IMR-90 (cell line): ENCODE data around the gene TBC1D22A. TPM values are rescaled to one million over a fixed set of nuclear protein-coding genes. Genes with fewer than 3 reads are reported as not detected.

Experiments used
- ATAC-seq: fragments of 200-7000 bp; cut with Tn5 transposase; 2 replicates; pipeline ENCODE4 v1.9.1; 2020; ENCODE audit warnings: low read depth, mild to moderate bottlenecking, moderate library complexity
- BruUV-seq: library from RNA; stranded (reverse); fragments of 400-500 nt; replicated peaks from 2 replicates; lab custom pipeline; 2021; lab: Mats Ljungman, UMichigan
- CTCF ChIA-PET: fragments of 300-600 bp; formaldehyde crosslinking; extraction: SDS; loops from one replicate; lab custom pipeline; 2021; ENCODE audit warnings: antibody characterized with exemption; lab: Yijun Ruan, JAX
- POLR2A ChIA-PET: fragments of 300-600 bp; sonication (Branson Sonifier 250); formaldehyde crosslinking; loops from one replicate; lab custom pipeline; 2022; ENCODE audit warnings: antibody characterized with exemption; ENCODE audit not compliant: unreplicated experiment; lab: Charles Lee
- DNase-seq: peaks from one replicate; pipeline ENCODE4 v3.0.0; 2013
- H2AFZ ChIP-seq: replicated peaks from 2 replicates; pipeline ENCODE3; 2013; ENCODE audit warnings: low read length, mild to moderate bottlenecking; ENCODE audit not compliant: poor library complexity
- H2AK5ac ChIP-seq: 2 replicates; pipeline ENCODE4 v1.6.1; 2013; ENCODE audit warnings: low read depth, low read length, inconsistent platforms
- H2AK9ac ChIP-seq: replicated peaks from 2 replicates; pipeline ENCODE3; 2013; ENCODE audit warnings: mild to moderate bottlenecking, low read depth, low read length, moderate library complexity; ENCODE audit not compliant: poor library complexity
- H2BK120ac ChIP-seq: 2 replicates; pipeline ENCODE4 v1.6.1; 2013; ENCODE audit warnings: low read depth, low read length, inconsistent platforms
- H2BK15ac ChIP-seq: 3 replicates; pipeline ENCODE4 v1.6.1; 2013; ENCODE audit warnings: low read depth, low read length, inconsistent platforms
- H2BK20ac ChIP-seq: 2 replicates; pipeline ENCODE4 v1.6.1; 2013; ENCODE audit warnings: low read depth, mild to moderate bottlenecking, inconsistent platforms, low read length, moderate library complexity
- H2BK5ac ChIP-seq: 2 replicates; pipeline ENCODE4 v1.6.1; 2013; ENCODE audit warnings: mild to moderate bottlenecking, low read depth, low read length, inconsistent platforms; ENCODE audit not compliant: poor library complexity, severe bottlenecking
- H3K14ac ChIP-seq: replicated peaks from 2 replicates; pipeline ENCODE4 v1.6.1; 2013; ENCODE audit warnings: low read depth, low read length, inconsistent platforms
- H3K18ac ChIP-seq: 2 replicates; pipeline ENCODE4 v1.6.1; 2013; ENCODE audit warnings: low read depth, low read length, control low read depth
- H3K23ac ChIP-seq: 2 replicates; pipeline ENCODE4 v1.6.1; 2013; ENCODE audit warnings: low read depth, low read length, inconsistent platforms
- H3K27ac ChIP-seq: 2 replicates; pipeline ENCODE4 v1.5.1; 2013; ENCODE audit warnings: mild to moderate bottlenecking, control low read depth, low read length; ENCODE audit not compliant: insufficient read depth
- H3K27me3 ChIP-seq: 2 replicates; pipeline ENCODE4 v1.6.1; 2013; ENCODE audit warnings: low read length; ENCODE audit not compliant: control insufficient read depth, insufficient read depth
- H3K36me3 ChIP-seq: 2 replicates; pipeline ENCODE4 v1.6.1; 2013; ENCODE audit warnings: low read length, mixed read lengths; ENCODE audit not compliant: control insufficient read depth, insufficient read depth
- H3K4ac ChIP-seq: 2 replicates; pipeline ENCODE4 v1.6.1; 2013; ENCODE audit warnings: low read depth, low read length, inconsistent platforms
- H3K4me1 ChIP-seq: 2 replicates; pipeline ENCODE4 v1.6.1; 2013; ENCODE audit warnings: low read length, mixed read lengths; ENCODE audit not compliant: control insufficient read depth, insufficient read depth
- H3K4me2 ChIP-seq: 2 replicates; pipeline ENCODE4 v1.6.1; 2013; ENCODE audit warnings: low read depth, mild to moderate bottlenecking, control low read depth, low read length, moderate library complexity
- H3K4me3 ChIP-seq: 2 replicates; pipeline ENCODE4 v1.5.1; 2013; ENCODE audit warnings: low read depth, mild to moderate bottlenecking, control low read depth, low read length, moderate library complexity; ENCODE audit not compliant: insufficient read depth
- H3K56ac ChIP-seq: 2 replicates; pipeline ENCODE4 v1.6.1; 2013; ENCODE audit warnings: low read length, inconsistent platforms; ENCODE audit not compliant: insufficient read depth; ENCODE audit errors: extremely low read depth
- H3K79me1 ChIP-seq, 2 experiments: 2 replicates each; pipeline ENCODE4 v1.6.1; 2013; ENCODE audit warnings: low read length in 2 of 2, inconsistent platforms in 1 of 2, low read depth in 1 of 2
- H3K9ac ChIP-seq: 2 replicates; pipeline ENCODE4 v1.6.1; 2013; ENCODE audit warnings: low read depth, low read length, control low read depth
- H3K9me1 ChIP-seq: 2 replicates; pipeline ENCODE4 v1.6.1; 2013; ENCODE audit warnings: low read length, inconsistent platforms; ENCODE audit not compliant: insufficient read depth
- H3K9me3 ChIP-seq: 2 replicates; pipeline ENCODE4 v1.6.1; 2013; ENCODE audit warnings: low read length; ENCODE audit not compliant: control insufficient read depth, insufficient read depth
- H4K20me1 ChIP-seq: 2 replicates; pipeline ENCODE4 v1.6.1; 2013; ENCODE audit warnings: low read length, inconsistent platforms; ENCODE audit not compliant: insufficient read depth
- H4K5ac ChIP-seq: 2 replicates; pipeline ENCODE4 v1.6.1; 2013; ENCODE audit warnings: mild to moderate bottlenecking, low read depth, low read length, control low read depth
- H4K8ac ChIP-seq, 2 experiments: 2 replicates each; pipeline ENCODE4 v1.6.1; 2013; ENCODE audit warnings: low read depth in 2 of 2, low read length in 2 of 2, control low read depth in 1 of 2, inconsistent platforms in 1 of 2
- H4K91ac ChIP-seq: 2 replicates; pipeline ENCODE4 v1.6.1; 2013; ENCODE audit warnings: low read depth, low read length, inconsistent platforms; ENCODE audit not compliant: insufficient read depth
- BHLHE40 ChIP-seq: fragments of 150-350 bp; IDR thresholded peaks from 2 replicates; pipeline ENCODE4 v1.6.1; 2016; ENCODE audit warnings: mild to moderate bottlenecking, low read depth, low read length
- CEBPB ChIP-seq: IDR thresholded peaks from 2 replicates; pipeline ENCODE4 v1.6.1; 2012; ENCODE audit warnings: low read depth, low read length, improper control_type of control experiment
- CHD1 ChIP-seq: IDR thresholded peaks from 2 replicates; pipeline ENCODE4 v1.6.1; 2012; ENCODE audit warnings: low read depth, low read length, improper control_type of control experiment
- CTCF ChIP-seq: conservative IDR thresholded peaks from 2 replicates; pipeline ENCODE4 v1.5.1; 2012; ENCODE audit warnings: mild to moderate bottlenecking, low read depth, low read length, improper control_type of control experiment
- FOS ChIP-seq: fragments of 150-350 bp; IDR thresholded peaks from 2 replicates; pipeline ENCODE4 v1.6.1; 2016; ENCODE audit warnings: low read depth, low read length
- MAFK ChIP-seq: IDR thresholded peaks from 2 replicates; pipeline ENCODE4 v1.6.1; 2012; ENCODE audit warnings: low read depth, low read length, improper control_type of control experiment
- MAZ ChIP-seq: IDR thresholded peaks from 2 replicates; pipeline ENCODE4 v1.6.1; 2012; ENCODE audit warnings: low read depth, mild to moderate bottlenecking, low read length, improper control_type of control experiment, moderate library complexity, borderline replicate concordance
- MXI1 ChIP-seq: IDR thresholded peaks from 2 replicates; pipeline ENCODE4 v1.6.1; 2012; ENCODE audit warnings: low read depth, mild to moderate bottlenecking, low read length, moderate library complexity, borderline replicate concordance
- NFE2L2 ChIP-seq: fragments of 150-350 bp; IDR thresholded peaks from 2 replicates; pipeline ENCODE4 v1.6.1; 2016; ENCODE audit warnings: low read depth, mild to moderate bottlenecking, low read length
- POLR2A ChIP-seq: IDR thresholded peaks from 2 replicates; pipeline ENCODE4 v1.6.1; 2012; ENCODE audit warnings: mild to moderate bottlenecking, low read depth, low read length
- RAD21 ChIP-seq: IDR thresholded peaks from 2 replicates; pipeline ENCODE4 v1.6.1; 2012; ENCODE audit warnings: low read length, improper control_type of control experiment
- RCOR1 ChIP-seq: IDR thresholded peaks from 2 replicates; pipeline ENCODE4 v1.6.1; 2012; ENCODE audit warnings: mild to moderate bottlenecking, low read length, improper control_type of control experiment; ENCODE audit not compliant: insufficient replicate concordance
- RFX5 ChIP-seq: IDR thresholded peaks from 2 replicates; pipeline ENCODE4 v1.8.0; 2012; ENCODE audit warnings: low read depth, mild to moderate bottlenecking, low read length, moderate library complexity
- SMC3 ChIP-seq: fragments of 150-350 bp; IDR thresholded peaks from 2 replicates; pipeline ENCODE4 v1.6.1; 2016; ENCODE audit warnings: low read depth, mild to moderate bottlenecking, antibody characterized with exemption, low read length, moderate library complexity
- WGBS, 2 experiments: methylation state at CpG; one replicate each; pipeline versions ENCODE4 v1.1.5 to v1.1.7; 2013; ENCODE audit warnings: missing lambda C conversion rate in 2 of 2; ENCODE audit not compliant: insufficient read length in 1 of 2; ENCODE audit errors: extremely low coverage in 2 of 2; 5-methylcytosine and 5-hydroxymethylcytosine counted together
- dilution Hi-C: fragments of 300-500 bp; cut with HindIII; formaldehyde crosslinking; loops from one replicate; pipeline ENCODE4 v1.14.3; 2018; ENCODE audit warnings: low sequenced_read_pairs; ENCODE audit not compliant: unreplicated experiment
- in situ Hi-C: fragments of 300-500 bp; cut with MboI; formaldehyde crosslinking; loops from 3 replicates; pipeline ENCODE4 v1.14.3; 2019; ENCODE audit warnings: low sequenced_read_pairs, inconsistent platforms, mixed read lengths
- intact Hi-C: fragments of 100-400 bp; cut with micrococcal nuclease; formaldehyde crosslinking; loops from 2 replicates; pipeline ENCODE4 v1.10.0; 2022
- polyA plus RNA-seq, 3 experiments: library from polyadenylated mRNA; depleted of rRNA; stranded (reverse); fragments of >200 nt; gene quantifications; 2 replicates each; pipeline ENCODE4 v1.2.3, GENCODE V29; 2012; ENCODE audit warnings: low replicate concordance in 1 of 3
- total RNA-seq: library from RNA; depleted of rRNA; stranded (reverse); fragments of >200 nt; gene quantifications from 2 replicates; pipeline ENCODE4 v1.2.3, GENCODE V29; 2012
- TF ChIP-seq, protein P1 (sequence below): fragments of 150-350 bp; IDR thresholded peaks from 2 replicates; pipeline ENCODE4 v1.6.1; 2016; ENCODE audit warnings: low read depth, mild to moderate bottlenecking, low read length, moderate library complexity, borderline replicate concordance

The TBC1D22A gene
- total and polyA plus RNA-seq, 2 of the 4 experiments (the other 2 are of a cell fraction) = 9.0 to 16.7 TPM

DNA sequence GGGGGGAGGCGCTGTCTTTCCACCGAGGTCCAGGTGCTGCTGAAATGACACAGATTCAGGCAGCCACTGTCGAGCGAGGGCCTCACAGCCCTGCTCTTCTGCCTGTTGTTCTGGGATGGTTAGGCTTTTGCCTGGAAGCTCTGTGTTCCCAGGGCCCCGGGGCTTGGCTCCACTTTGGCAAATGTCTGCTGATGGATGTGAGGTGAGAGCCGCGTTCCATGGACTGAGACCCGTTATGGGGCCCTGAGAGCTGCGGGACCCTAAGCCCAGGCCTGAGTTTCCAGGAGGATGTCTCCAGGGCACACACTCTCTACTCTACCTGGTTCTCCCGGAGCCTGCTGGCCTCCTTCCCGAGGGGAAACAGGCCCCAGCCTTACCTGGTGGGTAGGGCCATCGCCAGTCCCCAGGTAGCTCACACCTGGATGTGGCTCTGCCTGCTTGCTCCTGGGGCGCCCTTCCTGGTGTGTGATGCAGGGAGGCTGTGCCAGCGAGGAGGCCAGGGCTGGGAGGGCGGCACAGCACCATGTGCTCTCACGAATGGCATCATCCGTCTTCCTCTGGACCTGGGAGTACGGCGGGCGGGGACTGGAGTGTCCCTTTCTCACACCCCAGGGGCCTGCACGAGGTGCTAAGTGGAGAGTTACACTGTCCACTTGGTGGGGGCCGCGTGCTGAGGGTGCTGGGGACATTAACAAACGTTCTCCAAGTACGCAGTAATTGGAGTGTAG, 435.5 kb downstream of the TBC1D22A start:
- no peak overlapping the region for H3K4me3 ChIP-seq
- H3K9me1 ChIP-seq = peaks cover 5% of the 10 kb centered on the region; the same call in 1 of the 2 replicates
- no peak overlapping the region for H3K4me2 ChIP-seq
- 30% methylated on average over 2 of the region's 25 CpGs; no CpG with 5 or more reads in 1 of the 2 experiments for WGBS, 2 experiments
- H4K20me1 ChIP-seq = no peaks in the 10 kb centered on the region
- dilution Hi-C loops = no loop called here
- TF ChIP-seq SMC3 = no peak
- no peak for TF ChIP-seq FOS
- TF ChIP-seq RCOR1 = no peak
- TF ChIP-seq BHLHE40 = no peak
- no peak for TF ChIP-seq MAFK
- TF ChIP-seq, protein P1, sequence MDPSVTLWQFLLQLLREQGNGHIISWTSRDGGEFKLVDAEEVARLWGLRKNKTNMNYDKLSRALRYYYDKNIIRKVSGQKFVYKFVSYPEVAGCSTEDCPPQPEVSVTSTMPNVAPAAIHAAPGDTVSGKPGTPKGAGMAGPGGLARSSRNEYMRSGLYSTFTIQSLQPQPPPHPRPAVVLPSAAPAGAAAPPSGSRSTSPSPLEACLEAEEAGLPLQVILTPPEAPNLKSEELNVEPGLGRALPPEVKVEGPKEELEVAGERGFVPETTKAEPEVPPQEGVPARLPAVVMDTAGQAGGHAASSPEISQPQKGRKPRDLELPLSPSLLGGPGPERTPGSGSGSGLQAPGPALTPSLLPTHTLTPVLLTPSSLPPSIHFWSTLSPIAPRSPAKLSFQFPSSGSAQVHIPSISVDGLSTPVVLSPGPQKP = no peak
- no peak for TF ChIP-seq RAD21
- TF ChIP-seq MAZ = no peak
- TF ChIP-seq MXI1 = no peak
- TF ChIP-seq POLR2A = no peak
- TF ChIP-seq NFE2L2 = no peak
- no peak for TF ChIP-seq CHD1
- TF ChIP-seq CTCF = no peak
- TF ChIP-seq RFX5 = no peak
- TF ChIP-seq CEBPB = no peak
- BruUV-seq = no TSS peak
- no peak overlapping the region for H4K91ac ChIP-seq
- H2BK15ac ChIP-seq = no peak overlapping the region
- H4K5ac ChIP-seq = no peak overlapping the region
- H3K56ac ChIP-seq = no peak overlapping the region
- no peak overlapping the region for H2AK9ac ChIP-seq
- no peak overlapping the region for H3K14ac ChIP-seq
- H3K27ac ChIP-seq = no peak overlapping the region
- no peak overlapping the region for H2AFZ ChIP-seq
- no peak overlapping the region for H3K23ac ChIP-seq
- no peak overlapping the region for H3K9ac ChIP-seq
- no peaks in the 10 kb centered on the region for H3K9me3 ChIP-seq
- H3K79me1 ChIP-seq = no peaks in the 10 kb centered on the region
- in situ Hi-C loops = no loop called here
- CTCF ChIA-PET = no interaction called here
- no peak overlapping the region for H3K18ac ChIP-seq
- H3K4ac ChIP-seq = no peak overlapping the region
- H2AK5ac ChIP-seq = no peak overlapping the region
- H3K4me1 ChIP-seq = no peaks in the 10 kb centered on the region
- intact Hi-C loops = no loop called here
- peaks cover 7% of the 10 kb centered on the region; the same call in 1 of the 2 replicates for H3K27me3 ChIP-seq
- DNase-seq (no peak), ATAC-seq (no peak)
- H3K36me3 ChIP-seq = no peaks in the 10 kb centered on the region
- no peak overlapping the region for H2BK120ac ChIP-seq
- POLR2A ChIA-PET = no interaction called here
- H4K8ac ChIP-seq = no peak overlapping the region
- H2BK5ac ChIP-seq = no peak overlapping the region
- H2BK20ac ChIP-seq = no peak overlapping the region
